IMR-90 (cell line): ENCODE data around the gene RAI14. TPM values are rescaled to one million over a fixed set of nuclear protein-coding genes. Genes with fewer than 3 reads are reported as not detected.

Experiments used
- ATAC-seq: fragments of 200-7000 bp; cut with Tn5 transposase; 2 replicates; pipeline ENCODE4 v1.9.1; 2020; ENCODE audit warnings: low read depth, mild to moderate bottlenecking, moderate library complexity
- BruUV-seq: library from RNA; stranded (reverse); fragments of 400-500 nt; replicated peaks from 2 replicates; lab custom pipeline; 2021; lab: Mats Ljungman, UMichigan
- CTCF ChIA-PET: fragments of 300-600 bp; formaldehyde crosslinking; extraction: SDS; loops from one replicate; lab custom pipeline; 2021; ENCODE audit warnings: antibody characterized with exemption; lab: Yijun Ruan, JAX
- POLR2A ChIA-PET: fragments of 300-600 bp; sonication (Branson Sonifier 250); formaldehyde crosslinking; loops from one replicate; lab custom pipeline; 2022; ENCODE audit warnings: antibody characterized with exemption; ENCODE audit not compliant: unreplicated experiment; lab: Charles Lee
- DNase-seq: peaks from one replicate; pipeline ENCODE4 v3.0.0; 2013
- H2AFZ ChIP-seq: replicated peaks from 2 replicates; pipeline ENCODE3; 2013; ENCODE audit warnings: low read length, mild to moderate bottlenecking; ENCODE audit not compliant: poor library complexity
- H2AK5ac ChIP-seq: 2 replicates; pipeline ENCODE4 v1.6.1; 2013; ENCODE audit warnings: low read depth, low read length, inconsistent platforms
- H2AK9ac ChIP-seq: replicated peaks from 2 replicates; pipeline ENCODE3; 2013; ENCODE audit warnings: mild to moderate bottlenecking, low read depth, low read length, moderate library complexity; ENCODE audit not compliant: poor library complexity
- H2BK120ac ChIP-seq: 2 replicates; pipeline ENCODE4 v1.6.1; 2013; ENCODE audit warnings: low read depth, low read length, inconsistent platforms
- H2BK15ac ChIP-seq: 3 replicates; pipeline ENCODE4 v1.6.1; 2013; ENCODE audit warnings: low read depth, low read length, inconsistent platforms
- H2BK20ac ChIP-seq: 2 replicates; pipeline ENCODE4 v1.6.1; 2013; ENCODE audit warnings: low read depth, mild to moderate bottlenecking, inconsistent platforms, low read length, moderate library complexity
- H2BK5ac ChIP-seq: 2 replicates; pipeline ENCODE4 v1.6.1; 2013; ENCODE audit warnings: mild to moderate bottlenecking, low read depth, low read length, inconsistent platforms; ENCODE audit not compliant: poor library complexity, severe bottlenecking
- H3K14ac ChIP-seq: replicated peaks from 2 replicates; pipeline ENCODE4 v1.6.1; 2013; ENCODE audit warnings: low read depth, low read length, inconsistent platforms
- H3K18ac ChIP-seq: 2 replicates; pipeline ENCODE4 v1.6.1; 2013; ENCODE audit warnings: low read depth, low read length, control low read depth
- H3K23ac ChIP-seq: 2 replicates; pipeline ENCODE4 v1.6.1; 2013; ENCODE audit warnings: low read depth, low read length, inconsistent platforms
- H3K27ac ChIP-seq: 2 replicates; pipeline ENCODE4 v1.5.1; 2013; ENCODE audit warnings: mild to moderate bottlenecking, control low read depth, low read length; ENCODE audit not compliant: insufficient read depth
- H3K27me3 ChIP-seq: 2 replicates; pipeline ENCODE4 v1.6.1; 2013; ENCODE audit warnings: low read length; ENCODE audit not compliant: control insufficient read depth, insufficient read depth
- H3K36me3 ChIP-seq: 2 replicates; pipeline ENCODE4 v1.6.1; 2013; ENCODE audit warnings: low read length, mixed read lengths; ENCODE audit not compliant: control insufficient read depth, insufficient read depth
- H3K4ac ChIP-seq: 2 replicates; pipeline ENCODE4 v1.6.1; 2013; ENCODE audit warnings: low read depth, low read length, inconsistent platforms
- H3K4me1 ChIP-seq: 2 replicates; pipeline ENCODE4 v1.6.1; 2013; ENCODE audit warnings: low read length, mixed read lengths; ENCODE audit not compliant: control insufficient read depth, insufficient read depth
- H3K4me2 ChIP-seq: 2 replicates; pipeline ENCODE4 v1.6.1; 2013; ENCODE audit warnings: low read depth, mild to moderate bottlenecking, control low read depth, low read length, moderate library complexity
- H3K4me3 ChIP-seq: 2 replicates; pipeline ENCODE4 v1.5.1; 2013; ENCODE audit warnings: low read depth, mild to moderate bottlenecking, control low read depth, low read length, moderate library complexity; ENCODE audit not compliant: insufficient read depth
- H3K56ac ChIP-seq: 2 replicates; pipeline ENCODE4 v1.6.1; 2013; ENCODE audit warnings: low read length, inconsistent platforms; ENCODE audit not compliant: insufficient read depth; ENCODE audit errors: extremely low read depth
- H3K79me1 ChIP-seq, 2 experiments: 2 replicates each; pipeline ENCODE4 v1.6.1; 2013; ENCODE audit warnings: low read length in 2 of 2, inconsistent platforms in 1 of 2, low read depth in 1 of 2
- H3K9ac ChIP-seq: 2 replicates; pipeline ENCODE4 v1.6.1; 2013; ENCODE audit warnings: low read depth, low read length, control low read depth
- H3K9me1 ChIP-seq: 2 replicates; pipeline ENCODE4 v1.6.1; 2013; ENCODE audit warnings: low read length, inconsistent platforms; ENCODE audit not compliant: insufficient read depth
- H3K9me3 ChIP-seq: 2 replicates; pipeline ENCODE4 v1.6.1; 2013; ENCODE audit warnings: low read length; ENCODE audit not compliant: control insufficient read depth, insufficient read depth
- H4K20me1 ChIP-seq: 2 replicates; pipeline ENCODE4 v1.6.1; 2013; ENCODE audit warnings: low read length, inconsistent platforms; ENCODE audit not compliant: insufficient read depth
- H4K5ac ChIP-seq: 2 replicates; pipeline ENCODE4 v1.6.1; 2013; ENCODE audit warnings: mild to moderate bottlenecking, low read depth, low read length, control low read depth
- H4K8ac ChIP-seq, 2 experiments: 2 replicates each; pipeline ENCODE4 v1.6.1; 2013; ENCODE audit warnings: low read depth in 2 of 2, low read length in 2 of 2, control low read depth in 1 of 2, inconsistent platforms in 1 of 2
- H4K91ac ChIP-seq: 2 replicates; pipeline ENCODE4 v1.6.1; 2013; ENCODE audit warnings: low read depth, low read length, inconsistent platforms; ENCODE audit not compliant: insufficient read depth
- BHLHE40 ChIP-seq: fragments of 150-350 bp; IDR thresholded peaks from 2 replicates; pipeline ENCODE4 v1.6.1; 2016; ENCODE audit warnings: mild to moderate bottlenecking, low read depth, low read length
- CEBPB ChIP-seq: IDR thresholded peaks from 2 replicates; pipeline ENCODE4 v1.6.1; 2012; ENCODE audit warnings: low read depth, low read length, improper control_type of control experiment
- CHD1 ChIP-seq: IDR thresholded peaks from 2 replicates; pipeline ENCODE4 v1.6.1; 2012; ENCODE audit warnings: low read depth, low read length, improper control_type of control experiment
- ELK1 ChIP-seq: fragments of 150-350 bp; IDR thresholded peaks from 2 replicates; pipeline ENCODE4 v1.6.1; 2016; ENCODE audit warnings: low read depth, mild to moderate bottlenecking, low read length, moderate library complexity, borderline replicate concordance
- FOS ChIP-seq: fragments of 150-350 bp; IDR thresholded peaks from 2 replicates; pipeline ENCODE4 v1.6.1; 2016; ENCODE audit warnings: low read depth, low read length
- MAFK ChIP-seq: IDR thresholded peaks from 2 replicates; pipeline ENCODE4 v1.6.1; 2012; ENCODE audit warnings: low read depth, low read length, improper control_type of control experiment
- MAZ ChIP-seq: IDR thresholded peaks from 2 replicates; pipeline ENCODE4 v1.6.1; 2012; ENCODE audit warnings: low read depth, mild to moderate bottlenecking, low read length, improper control_type of control experiment, moderate library complexity, borderline replicate concordance
- MXI1 ChIP-seq: IDR thresholded peaks from 2 replicates; pipeline ENCODE4 v1.6.1; 2012; ENCODE audit warnings: low read depth, mild to moderate bottlenecking, low read length, moderate library complexity, borderline replicate concordance
- NFE2L2 ChIP-seq: fragments of 150-350 bp; IDR thresholded peaks from 2 replicates; pipeline ENCODE4 v1.6.1; 2016; ENCODE audit warnings: low read depth, mild to moderate bottlenecking, low read length
- RAD21 ChIP-seq: IDR thresholded peaks from 2 replicates; pipeline ENCODE4 v1.6.1; 2012; ENCODE audit warnings: low read length, improper control_type of control experiment
- RCOR1 ChIP-seq: IDR thresholded peaks from 2 replicates; pipeline ENCODE4 v1.6.1; 2012; ENCODE audit warnings: mild to moderate bottlenecking, low read length, improper control_type of control experiment; ENCODE audit not compliant: insufficient replicate concordance
- RFX5 ChIP-seq: IDR thresholded peaks from 2 replicates; pipeline ENCODE4 v1.8.0; 2012; ENCODE audit warnings: low read depth, mild to moderate bottlenecking, low read length, moderate library complexity
- SMC3 ChIP-seq: fragments of 150-350 bp; IDR thresholded peaks from 2 replicates; pipeline ENCODE4 v1.6.1; 2016; ENCODE audit warnings: low read depth, mild to moderate bottlenecking, antibody characterized with exemption, low read length, moderate library complexity
- WGBS, 2 experiments: methylation state at CpG; one replicate each; pipeline versions ENCODE4 v1.1.5 to v1.1.7; 2013; ENCODE audit warnings: missing lambda C conversion rate in 2 of 2; ENCODE audit not compliant: insufficient read length in 1 of 2; ENCODE audit errors: extremely low coverage in 2 of 2; 5-methylcytosine and 5-hydroxymethylcytosine counted together
- dilution Hi-C: fragments of 300-500 bp; cut with HindIII; formaldehyde crosslinking; loops from one replicate; pipeline ENCODE4 v1.14.3; 2018; ENCODE audit warnings: low sequenced_read_pairs; ENCODE audit not compliant: unreplicated experiment
- in situ Hi-C: fragments of 300-500 bp; cut with MboI; formaldehyde crosslinking; loops from 3 replicates; pipeline ENCODE4 v1.14.3; 2019; ENCODE audit warnings: low sequenced_read_pairs, inconsistent platforms, mixed read lengths
- intact Hi-C: fragments of 100-400 bp; cut with micrococcal nuclease; formaldehyde crosslinking; loops from 2 replicates; pipeline ENCODE4 v1.10.0; 2022
- polyA plus RNA-seq, 3 experiments: library from polyadenylated mRNA; depleted of rRNA; stranded (reverse); fragments of >200 nt; gene quantifications; 2 replicates each; pipeline ENCODE4 v1.2.3, GENCODE V29; 2012; ENCODE audit warnings: low replicate concordance in 1 of 3
- total RNA-seq: library from RNA; depleted of rRNA; stranded (reverse); fragments of >200 nt; gene quantifications from 2 replicates; pipeline ENCODE4 v1.2.3, GENCODE V29; 2012
- TF ChIP-seq, protein P1 (sequence below): conservative IDR thresholded peaks from 2 replicates; pipeline ENCODE4 v1.5.1; 2012; ENCODE audit warnings: mild to moderate bottlenecking, low read depth, low read length, improper control_type of control experiment
- TF ChIP-seq, protein P2 (sequence below): fragments of 150-350 bp; IDR thresholded peaks from 2 replicates; pipeline ENCODE4 v1.6.1; 2017; ENCODE audit warnings: mild to moderate bottlenecking, antibody characterized with exemption, low read length, low read depth

The RAI14 gene
- total and polyA plus RNA-seq, 2 of the 4 experiments (the other 2 are of a cell fraction), result 221 to 267 TPM

DNA sequence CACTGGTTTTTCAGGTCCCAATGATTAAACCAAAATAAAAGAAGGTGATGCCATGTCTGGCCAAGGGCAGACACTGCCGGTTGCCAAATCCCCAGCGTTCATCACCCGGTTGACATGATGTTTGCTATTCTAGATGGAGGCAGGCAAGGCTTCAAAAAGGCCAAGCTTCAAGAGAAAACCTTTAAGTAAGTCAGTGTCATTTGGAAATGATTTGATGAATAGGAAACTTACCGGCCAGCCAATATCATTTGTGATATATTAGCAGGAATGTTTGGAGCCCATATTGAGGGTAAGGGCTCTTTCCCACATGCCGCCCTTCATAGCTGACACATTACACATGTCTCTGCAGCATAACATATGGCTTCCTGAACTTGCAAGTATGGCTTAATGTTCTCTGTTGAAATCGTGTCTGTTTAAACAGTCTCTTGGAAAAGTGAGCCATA, 93.3 kb downstream of the RAI14 start:
- Histone ChIP-seq H2BK120ac (no peak overlapping the region; the same call in 1 of the 2 replicates), H4K5ac (no peak overlapping the region), H3K36me3 (peaks cover 7% of the 10 kb centered on the region), H3K9me3 (no peaks in the 10 kb centered on the region), H4K8ac (0 out of 4 replicates have a peak overlapping the region, but pooled peaks of 1 of the 2 experiments have one; percentile 2), H2AK5ac (no peak overlapping the region), H2AFZ (no peak overlapping the region), H3K4me3 (no peak overlapping the region), H3K4me1 (peaks cover 14% of the 10 kb centered on the region), H4K20me1 (peaks cover 93% of the 10 kb centered on the region), H3K18ac (peak overlapping the region; percentile 7; the same call in 1 of the 2 replicates), H3K79me1 (peaks cover 23 to 73% of the 10 kb centered on the region in 2 experiments), H3K4ac (peak overlapping the region; percentile 21; the same call in 1 of the 2 replicates), H3K27ac (peak overlapping the region; percentile 36), H3K56ac (no peak overlapping the region), H2AK9ac (no peak overlapping the region), H3K9me1 (peaks cover 14% of the 10 kb centered on the region), H3K4me2 (peak overlapping the region; percentile 20), H3K14ac (0 out of 2 replicates have a peak overlapping the region, but pooled peaks have one; percentile 18), H3K9ac (no peak overlapping the region), H4K91ac (no peak overlapping the region), H2BK5ac (peak overlapping the region; percentile 52), H2BK15ac (no peak overlapping the region), H2BK20ac (peak overlapping the region; percentile 3; the same call in 1 of the 2 replicates), H3K23ac (no peak overlapping the region), H3K27me3 (no peaks in the 10 kb centered on the region)
- dilution Hi-C loops (no loop called here), in situ Hi-C loops (no loop called here), intact Hi-C loops (loop anchor here (5.0 kb wide), 1 partner anchor 92 kb away; the partner anchor contains the start of gene RAI14)
- ATAC-seq (peak; percentile 77), DNase-seq (peak; percentile 89)
- POLR2A ChIA-PET, result no interaction called here
- no TSS peak for BruUV-seq
- CTCF ChIA-PET, result interaction anchor here (0.6 kb wide), 1 partner anchor 233 kb away, joined by 3 read pairs; no protein-coding TSS in a partner anchor
- 10% methylated on average over 3 of the region's 6 CpGs; no CpG with 5 or more reads in 1 of the 2 experiments for WGBS, 2 experiments
- no peak for TF ChIP-seq NFE2L2
- no peak for TF ChIP-seq BHLHE40
- TF ChIP-seq MAZ, result no peak
- TF ChIP-seq MXI1, result peak; percentile 54; the same call in 1 of the 2 replicates
- TF ChIP-seq RFX5, result no peak
- TF ChIP-seq, protein P1, sequence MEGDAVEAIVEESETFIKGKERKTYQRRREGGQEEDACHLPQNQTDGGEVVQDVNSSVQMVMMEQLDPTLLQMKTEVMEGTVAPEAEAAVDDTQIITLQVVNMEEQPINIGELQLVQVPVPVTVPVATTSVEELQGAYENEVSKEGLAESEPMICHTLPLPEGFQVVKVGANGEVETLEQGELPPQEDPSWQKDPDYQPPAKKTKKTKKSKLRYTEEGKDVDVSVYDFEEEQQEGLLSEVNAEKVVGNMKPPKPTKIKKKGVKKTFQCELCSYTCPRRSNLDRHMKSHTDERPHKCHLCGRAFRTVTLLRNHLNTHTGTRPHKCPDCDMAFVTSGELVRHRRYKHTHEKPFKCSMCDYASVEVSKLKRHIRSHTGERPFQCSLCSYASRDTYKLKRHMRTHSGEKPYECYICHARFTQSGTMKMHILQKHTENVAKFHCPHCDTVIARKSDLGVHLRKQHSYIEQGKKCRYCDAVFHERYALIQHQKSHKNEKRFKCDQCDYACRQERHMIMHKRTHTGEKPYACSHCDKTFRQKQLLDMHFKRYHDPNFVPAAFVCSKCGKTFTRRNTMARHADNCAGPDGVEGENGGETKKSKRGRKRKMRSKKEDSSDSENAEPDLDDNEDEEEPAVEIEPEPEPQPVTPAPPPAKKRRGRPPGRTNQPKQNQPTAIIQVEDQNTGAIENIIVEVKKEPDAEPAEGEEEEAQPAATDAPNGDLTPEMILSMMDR, result no peak
- no peak for TF ChIP-seq RCOR1
- no peak for TF ChIP-seq MAFK
- no peak for TF ChIP-seq SMC3
- TF ChIP-seq, protein P2, sequence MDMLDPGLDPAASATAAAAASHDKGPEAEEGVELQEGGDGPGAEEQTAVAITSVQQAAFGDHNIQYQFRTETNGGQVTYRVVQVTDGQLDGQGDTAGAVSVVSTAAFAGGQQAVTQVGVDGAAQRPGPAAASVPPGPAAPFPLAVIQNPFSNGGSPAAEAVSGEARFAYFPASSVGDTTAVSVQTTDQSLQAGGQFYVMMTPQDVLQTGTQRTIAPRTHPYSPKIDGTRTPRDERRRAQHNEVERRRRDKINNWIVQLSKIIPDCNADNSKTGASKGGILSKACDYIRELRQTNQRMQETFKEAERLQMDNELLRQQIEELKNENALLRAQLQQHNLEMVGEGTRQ, result no peak
- TF ChIP-seq FOS, result peak; percentile 12; the same call in 1 of the 2 replicates
- peak; percentile 67 for TF ChIP-seq CEBPB
- no peak for TF ChIP-seq CHD1
- TF ChIP-seq RAD21, result no peak
- TF ChIP-seq ELK1, result no peak
